ENCODE data around the gene SFXN2.
A peak's percentile ranks its signal among the peaks of the same experiment; 100 is the strongest.

GRCh38 chr10:102675011-102675665 lies 39.3 kb upstream of the SFXN2 start:
- TF ChIP-seq CTCF (conservative IDR thresholded peaks at IDR 0.05; ENCODE audit: low read depth in 2 of 2) (peak in 1 of 2 experiments; percentile 42; a peak in 2 of 4 replicates), EZH2phosphoT487 (IDR thresholded peaks at IDR 0.05; ENCODE audit: unreplicated experiment) (no peak), CREB1 (CRISPR knock-in tag; IDR thresholded peaks at IDR 0.05; ENCODE audit: low read depth) (no peak), ZNF462 (CRISPR knock-in tag; IDR thresholded peaks at IDR 0.05) (no peak), EZH2 (IDR thresholded peaks at IDR 0.05; ENCODE audit: low read depth, unreplicated experiment) (no peak), POLR2AphosphoS5 (IDR thresholded peaks at IDR 0.05; ENCODE audit: low read depth) (no peak), REST (IDR thresholded peaks at IDR 0.05; ENCODE audit: unreplicated experiment) (no peak)

All from GM23338 (cell line).